ENCODE results near the gene MZB1.

DNA sequence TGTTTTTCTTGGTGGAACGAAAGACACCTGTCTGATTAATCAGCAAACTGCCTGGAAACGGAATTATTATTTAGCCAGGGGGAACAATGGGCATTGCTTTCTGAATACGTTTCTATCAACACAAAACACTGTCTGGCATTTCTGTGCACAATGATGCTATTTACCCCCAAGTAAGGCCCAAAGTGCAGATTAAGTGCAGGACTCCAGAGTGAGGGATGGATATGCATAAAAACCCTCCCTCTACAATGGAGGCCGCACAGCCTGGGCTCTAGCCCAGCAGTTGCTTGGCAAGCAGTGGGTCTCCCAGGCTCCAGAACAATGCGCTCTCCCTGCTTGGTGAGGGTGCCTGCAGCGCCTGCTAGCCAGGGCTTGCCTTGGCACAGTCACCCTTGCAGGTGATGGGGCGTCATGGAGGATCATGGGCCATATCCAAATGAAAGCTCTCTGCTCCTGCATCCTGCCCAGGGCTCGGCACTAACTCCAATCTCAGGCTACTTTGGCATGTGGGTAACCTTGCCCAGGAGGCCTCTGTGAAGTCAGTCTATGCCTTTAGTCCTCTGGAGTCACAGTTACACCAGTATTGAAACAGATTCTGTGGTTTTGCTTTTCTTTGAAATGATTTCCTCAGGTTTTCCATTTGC lies 25.6 kb upstream of the MZB1 start:
- TF ChIP-seq POLR2A (IDR thresholded peaks at IDR 0.05), result no peak
- no peak for TF ChIP-seq CTCF (IDR thresholded peaks at IDR 0.05)
